BLaER1 (cell line): ENCODE measurements around the gene EARS2.
"Not testable (repeated sequence)": the region's sequence is repeated elsewhere in the genome, so short reads cannot be mapped to it uniquely, and the experiment has no call there.

Experiments used
- H3K27ac ChIP-seq: shearing (Covaris generic); formaldehyde crosslinking; 2 replicates; pipeline ENCODE4 v1.8.1; 2022
- H3K27me3 ChIP-seq: shearing (Covaris generic); formaldehyde crosslinking; 2 replicates; pipeline ENCODE4 v1.8.1; 2022
- H3K36me3 ChIP-seq: shearing (Covaris generic); formaldehyde crosslinking; 2 replicates; pipeline ENCODE4 v1.8.1; 2022
- H3K4me1 ChIP-seq: shearing (Covaris generic); formaldehyde crosslinking; 2 replicates; pipeline ENCODE4 v1.8.1; 2022
- H3K4me2 ChIP-seq: shearing (Covaris generic); formaldehyde crosslinking; 2 replicates; pipeline ENCODE4 v1.8.1; 2022
- H3K4me3 ChIP-seq: shearing (Covaris generic); formaldehyde crosslinking; 2 replicates; pipeline ENCODE4 v1.8.1; 2022
- H3K9ac ChIP-seq: shearing (Covaris generic); formaldehyde crosslinking; 2 replicates; pipeline ENCODE4 v1.8.1; 2022
- H3K9me3 ChIP-seq: shearing (Covaris generic); formaldehyde crosslinking; 2 replicates; pipeline ENCODE4 v1.8.1; 2022
- H4K20me1 ChIP-seq: shearing (Covaris generic); formaldehyde crosslinking; 2 replicates; pipeline ENCODE4 v1.8.1; 2022
- Cebpa-rat ChIP-seq: shearing (Covaris generic); IDR thresholded peaks from 2 replicates; pipeline ENCODE4 v1.8.1; 2022

The EARS2 gene

GRCh38 chr16:23566724-23567123 is 9.6 kb upstream of the EARS2 start:
- H3K4me2 ChIP-seq: no peak overlapping the region
- H3K27me3 ChIP-seq: no peaks in the 10 kb centered on the region
- H4K20me1 ChIP-seq: peaks cover 40% of the 10 kb centered on the region; the same call in 1 of the 2 replicates
- no peaks in the 10 kb centered on the region for H3K4me1 ChIP-seq
- H3K9me3 ChIP-seq: no peaks in the 10 kb centered on the region
- no peak overlapping the region for H3K9ac ChIP-seq
- no peak overlapping the region for H3K4me3 ChIP-seq
- H3K27ac ChIP-seq: no peak overlapping the region
- no peak for TF ChIP-seq Cebpa-rat
- H3K36me3 ChIP-seq: peaks cover 99% of the 10 kb centered on the region

GRCh38 chr16:23564575-23565363 is 7.6 kb upstream of the EARS2 start:
- Histone ChIP-seq H3K36me3 (peaks cover 99% of the 10 kb centered on the region), H4K20me1 (peaks cover 44% of the 10 kb centered on the region)

GRCh38 chr16:23563186-23563585 is 6.0 kb upstream of the EARS2 start:
- TF ChIP-seq Cebpa-rat: no peak

More at GRCh38 chr16:23564575-23565363, 7.6 kb upstream of the EARS2 start:
- H3K9ac ChIP-seq: no peak overlapping the region
- no peaks in the 10 kb centered on the region for H3K27me3 ChIP-seq
- no peaks in the 10 kb centered on the region for H3K9me3 ChIP-seq
- no peak for TF ChIP-seq Cebpa-rat
- no peaks in the 10 kb centered on the region for H3K4me1 ChIP-seq
- H3K27ac ChIP-seq: no peak overlapping the region
- no peak overlapping the region for H3K4me3 ChIP-seq
- no peak overlapping the region for H3K4me2 ChIP-seq

GRCh38 chr16:23562505-23562904 is 5.4 kb upstream of the EARS2 start:
- H3K9me3 ChIP-seq: no peaks in the 10 kb centered on the region
- peaks cover 84% of the 10 kb centered on the region for H3K36me3 ChIP-seq
- no peak for TF ChIP-seq Cebpa-rat
- no peak overlapping the region for H3K4me3 ChIP-seq
- H4K20me1 ChIP-seq: peaks cover 58% of the 10 kb centered on the region
- H3K27ac ChIP-seq: no peak overlapping the region
- H3K9ac ChIP-seq: no peak overlapping the region
- H3K4me1 ChIP-seq: peaks cover 15% of the 10 kb centered on the region
- H3K4me2 ChIP-seq: no peak overlapping the region
- no peaks in the 10 kb centered on the region for H3K27me3 ChIP-seq

More at GRCh38 chr16:23563186-23563585, 6.0 kb upstream of the EARS2 start:
- Histone ChIP-seq H3K9me3 (no peaks in the 10 kb centered on the region), H3K4me3 (no peak overlapping the region), H3K27me3 (no peaks in the 10 kb centered on the region), H4K20me1 (peaks cover 54% of the 10 kb centered on the region), H3K9ac (no peak overlapping the region), H3K4me2 (no peak overlapping the region), H3K4me1 (peaks cover 15% of the 10 kb centered on the region), H3K36me3 (peaks cover 91% of the 10 kb centered on the region), H3K27ac (no peak overlapping the region)

DNA sequence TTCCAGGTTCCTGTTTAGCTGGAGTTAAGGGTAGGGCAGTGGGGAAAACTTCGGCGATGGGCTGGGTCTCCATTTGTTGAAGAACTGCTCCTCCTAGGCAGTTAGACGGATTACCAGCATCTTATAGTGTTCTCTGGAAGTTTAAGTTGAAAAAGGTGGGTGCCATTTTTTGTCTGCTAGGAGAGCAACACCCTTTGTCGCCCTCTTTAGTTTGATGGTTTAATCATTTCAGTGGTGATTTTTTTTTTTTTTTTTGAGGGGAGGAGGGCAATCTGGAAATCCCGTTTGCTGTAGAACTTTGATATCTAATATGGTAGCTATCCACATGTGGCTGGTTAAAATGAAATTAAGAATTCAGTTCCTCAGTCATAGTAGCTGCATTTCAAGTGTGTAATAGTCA is 4.4 kb upstream of the EARS2 start:
- Histone ChIP-seq H3K4me1 (peaks cover 19% of the 10 kb centered on the region), H3K9me3 (no peaks in the 10 kb centered on the region), H3K4me2 (no peak overlapping the region), H3K4me3 (no peak overlapping the region), H4K20me1 (peaks cover 58% of the 10 kb centered on the region), H3K27me3 (no peaks in the 10 kb centered on the region), H3K9ac (no peak overlapping the region), H3K36me3 (peaks cover 75% of the 10 kb centered on the region), H3K27ac (no peak overlapping the region)
- TF ChIP-seq Cebpa-rat: no peak

GRCh38 chr16:23557779-23558702 is 891 bp upstream of the EARS2 start:
- H3K27ac ChIP-seq: peak overlapping the region; percentile 94
- peak overlapping the region; percentile 97 for H3K4me2 ChIP-seq
- peak overlapping the region; percentile 100 for H3K4me3 ChIP-seq
- H4K20me1 ChIP-seq: peaks cover 45% of the 10 kb centered on the region
- no peaks in the 10 kb centered on the region for H3K9me3 ChIP-seq
- peak overlapping the region; percentile 97 for H3K9ac ChIP-seq
- H3K4me1 ChIP-seq: peaks cover 26% of the 10 kb centered on the region
- TF ChIP-seq Cebpa-rat: no peak
- peaks cover 45% of the 10 kb centered on the region for H3K36me3 ChIP-seq
- H3K27me3 ChIP-seq: no peaks in the 10 kb centered on the region

DNA sequence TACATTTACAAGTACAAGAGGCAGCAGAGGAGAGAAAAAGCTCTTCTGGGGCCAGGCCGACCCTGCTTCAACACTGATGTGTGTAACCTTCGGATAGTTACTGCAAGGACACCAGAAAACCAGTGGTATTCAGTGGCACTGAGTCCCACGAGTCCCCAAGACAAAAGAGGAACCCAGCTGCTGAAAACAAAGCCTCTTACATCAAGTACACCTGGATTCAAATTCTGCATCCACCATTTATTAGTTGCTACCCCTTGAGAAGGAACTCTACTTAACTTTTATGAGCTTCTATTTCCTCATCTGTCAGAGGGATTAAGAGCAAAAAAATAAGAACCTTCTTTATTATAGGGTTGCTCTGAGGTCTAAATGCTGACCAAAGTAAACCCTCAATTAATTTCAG is 2.6 kb downstream of the EARS2 start:
- Histone ChIP-seq H3K4me3 (no peak overlapping the region), H3K9me3 (no peaks in the 10 kb centered on the region), H3K36me3 (peaks cover 45% of the 10 kb centered on the region), H3K27ac (no peak overlapping the region), H3K4me1 (peaks cover 24% of the 10 kb centered on the region), H3K27me3 (no peaks in the 10 kb centered on the region), H3K9ac (no peak overlapping the region), H3K4me2 (no peak overlapping the region), H4K20me1 (peaks cover 19% of the 10 kb centered on the region; the same call in 1 of the 2 replicates)
- no peak for TF ChIP-seq Cebpa-rat

DNA sequence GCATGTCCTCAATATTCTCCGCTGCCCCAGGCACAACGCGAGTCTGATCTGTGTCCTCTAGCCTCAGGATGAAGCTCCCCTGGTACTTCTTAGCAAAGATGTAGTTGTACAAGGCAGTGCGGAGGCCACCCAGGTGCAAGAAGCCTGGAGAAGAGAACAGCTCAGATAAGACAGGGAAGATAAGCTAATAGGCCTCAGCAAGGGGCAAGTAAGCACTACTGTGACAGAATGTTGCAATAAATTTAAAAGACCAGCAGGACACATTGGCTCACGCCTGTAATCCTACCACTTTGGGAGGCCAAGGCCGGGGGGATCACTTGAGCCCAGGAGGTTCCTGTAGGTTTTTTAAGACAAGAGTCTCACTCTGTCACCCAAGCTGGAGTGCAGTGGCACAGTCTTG is 5.0 kb downstream of the EARS2 start:
- Histone ChIP-seq H4K20me1 (0 out of 2 replicates have a peak, but pooled peaks cover 5% of the 10 kb centered on the region), H3K27ac (no peak overlapping the region), H3K4me2 (no peak overlapping the region), H3K4me3 (no peak overlapping the region), H3K36me3 (peaks cover 62% of the 10 kb centered on the region), H3K27me3 (no peaks in the 10 kb centered on the region), H3K9me3 (no peaks in the 10 kb centered on the region), H3K4me1 (peaks cover 10% of the 10 kb centered on the region), H3K9ac (no peak overlapping the region)
- no peak for TF ChIP-seq Cebpa-rat

DNA sequence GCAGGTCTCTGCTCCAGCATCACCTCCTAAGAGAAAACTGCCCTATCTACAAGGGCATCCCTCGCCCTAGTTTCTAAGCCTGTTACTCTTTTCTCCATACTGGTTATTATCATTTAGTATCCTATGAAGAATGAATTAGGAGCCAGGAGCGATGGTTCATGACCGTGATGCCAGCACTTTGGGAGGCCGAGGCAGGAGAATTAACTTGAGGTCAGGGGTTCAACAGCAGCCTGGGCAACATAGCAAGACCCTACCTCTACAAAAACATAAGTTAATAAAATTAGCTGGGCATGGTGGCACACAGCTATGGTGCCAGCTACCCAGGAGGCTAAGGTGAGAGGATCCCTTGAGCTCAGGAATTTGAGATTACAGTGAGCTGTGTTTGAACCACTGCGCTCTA is 7.2 kb downstream of the EARS2 start:
- no peak overlapping the region for H3K4me3 ChIP-seq
- peaks cover 23% of the 10 kb centered on the region; the same call in 1 of the 2 replicates for H4K20me1 ChIP-seq
- H3K4me2 ChIP-seq: no peak overlapping the region
- no peak overlapping the region for H3K27ac ChIP-seq
- H3K9ac ChIP-seq: no peak overlapping the region
- H3K36me3 ChIP-seq: peaks cover 84% of the 10 kb centered on the region
- H3K9me3 ChIP-seq: no peaks in the 10 kb centered on the region
- no peaks in the 10 kb centered on the region for H3K27me3 ChIP-seq
- no peaks in the 10 kb centered on the region for H3K4me1 ChIP-seq
- no peak for TF ChIP-seq Cebpa-rat

DNA sequence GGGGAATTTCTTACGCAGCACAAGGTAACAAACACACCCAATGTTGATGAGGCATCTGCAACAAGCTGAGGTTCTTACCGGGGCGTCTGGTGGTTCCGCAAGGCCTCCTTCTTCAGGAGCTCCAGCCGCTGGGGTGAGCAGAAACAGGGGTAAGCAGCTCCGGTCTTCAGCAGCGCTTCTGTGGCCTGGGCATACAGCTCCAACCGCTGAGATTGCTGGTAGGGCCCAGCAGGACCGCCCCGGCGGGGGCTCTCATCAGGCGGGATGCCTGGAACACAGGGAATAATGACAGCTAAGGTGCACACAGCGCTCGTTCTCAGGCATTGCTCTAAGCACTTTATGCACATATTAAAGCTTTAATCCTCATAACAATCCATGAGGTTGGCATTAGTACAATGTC is 12.7 kb downstream of the EARS2 start:
- Histone ChIP-seq H3K9ac (no peak overlapping the region), H3K4me2 (no peak overlapping the region), H3K36me3 (peaks cover 99% of the 10 kb centered on the region), H3K4me3 (no peak overlapping the region), H3K4me1 (no peaks in the 10 kb centered on the region), H4K20me1 (peaks cover 28% of the 10 kb centered on the region; the same call in 1 of the 2 replicates), H3K27ac (no peak overlapping the region), H3K27me3 (no peaks in the 10 kb centered on the region), H3K9me3 (no peaks in the 10 kb centered on the region)
- TF ChIP-seq Cebpa-rat: no peak

- H3K4me1 ChIP-seq, H3K4me2 ChIP-seq, H3K4me3 ChIP-seq, H3K27ac ChIP-seq, H3K27me3 ChIP-seq, H3K9ac ChIP-seq, H3K9me3 ChIP-seq: not testable (repeated sequence)
- peaks cover 15% of the 10 kb centered on the region; the same call in 1 of the 2 replicates for H4K20me1 ChIP-seq
- H3K36me3 ChIP-seq: peaks cover 98% of the 10 kb centered on the region
Observed at GRCh38 chr16:23540817-23541178, 16.4 kb downstream of the EARS2 start.
